ENCODE data around the gene NIPSNAP3A. TPM values are rescaled to one million over a fixed set of nuclear protein-coding genes. Genes with fewer than 3 reads are reported as not detected.

The NIPSNAP3A gene
- total and polyA plus RNA-seq, 2 of the 8 experiments (the other 6 are each of a cell fraction or from before 2014, with no cell fraction given): 9.3 to 9.4 TPM

DNA sequence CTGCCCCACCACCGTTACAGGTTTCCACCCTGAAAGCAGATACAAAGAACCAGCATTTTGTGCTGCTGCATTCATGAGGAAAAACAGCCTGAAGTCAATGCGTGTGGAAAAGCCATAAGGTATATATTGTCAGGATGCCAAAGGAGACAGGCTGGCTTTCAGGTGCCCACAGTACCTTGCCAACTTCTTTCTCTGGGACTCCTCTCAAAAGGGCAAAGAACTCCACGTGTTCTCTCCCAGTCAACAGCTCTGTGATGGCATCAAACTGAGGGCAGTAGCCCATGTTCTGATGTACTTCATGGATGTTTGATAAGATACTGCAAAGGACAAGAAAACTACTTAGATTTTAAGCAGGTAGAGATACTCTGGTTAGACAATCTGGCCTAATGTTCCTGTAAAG is 40.8 kb downstream of the NIPSNAP3A start:
- H2AK5ac ChIP-seq (ENCODE audit: low read depth, low read length): no peak overlapping the region
- no peak overlapping the region for H4K8ac ChIP-seq (ENCODE audit: extremely low read depth, insufficient read depth, low read length)
- H3K27ac ChIP-seq (ENCODE audit: low read depth, low read length): no peak overlapping the region
- peaks cover 5 to 37% (median 35%) of the 10 kb centered on the region in 4 experiments; a peak in 7 of 8 replicates for H3K36me3 ChIP-seq (ENCODE audit: control insufficient read depth in 2 of 4, insufficient read depth in 4 of 4, low read length in 3 of 4)
- no peaks in the 10 kb centered on the region for H3K23me2 ChIP-seq (ENCODE audit: low read depth, low read length)
- no peak overlapping the region for H3K9ac ChIP-seq (replicated peaks in 1 of 4; ENCODE audit: extremely low read depth in 1 of 4, low read depth in 3 of 4, low read length in 3 of 4)
- H2BK12ac ChIP-seq (ENCODE audit: low read depth, low read length): no peak overlapping the region
- no peak overlapping the region for H2BK5ac ChIP-seq (ENCODE audit: low read depth, low read length)
- no peaks in the 10 kb centered on the region for H3K79me2 ChIP-seq (ENCODE audit: control insufficient read depth in 1 of 2, insufficient read depth in 2 of 2, low read length in 2 of 2)
- H4K91ac ChIP-seq (replicated peaks; ENCODE audit: insufficient read length, low read length): no peak overlapping the region
- CTCF ChIA-PET (ENCODE audit: partially characterized antibody): interaction anchor here (0.6 kb wide), 1 partner anchor 1060 kb away, joined by 3 read pairs; no protein-coding TSS in a partner anchor
- H3K4me1 ChIP-seq (replicated peaks in 1 of 4; ENCODE audit: control insufficient read depth in 3 of 4, insufficient read depth in 4 of 4, low read length in 3 of 4): no peaks in the 10 kb centered on the region
- H3K56ac ChIP-seq (replicated peaks; ENCODE audit: insufficient read length, low read depth, low read length): no peak overlapping the region
- no peaks in the 10 kb centered on the region for H3K9me3 ChIP-seq (ENCODE audit: insufficient read depth in 2 of 2, low read depth in 1 of 2, low read length in 1 of 2)
- H2BK15ac ChIP-seq (ENCODE audit: low read length): no peak overlapping the region
- POLR2A ChIA-PET (ENCODE audit: partially characterized antibody): no interaction called here
- DNase-seq (ENCODE audit: low read depth in 1 of 2, low spot score in 2 of 2) (no peak), FAIRE-seq (no peak)
- no peak overlapping the region for H2BK120ac ChIP-seq (replicated peaks; ENCODE audit: low read depth, low read length)
- H3K18ac ChIP-seq (ENCODE audit: extremely low read depth, low read length): no peak overlapping the region
- no peak overlapping the region for H3K4me2 ChIP-seq (ENCODE audit: insufficient read depth in 1 of 2, low read depth in 2 of 2, low read length in 2 of 2)
- H3K4me3 ChIP-seq (ENCODE audit: extremely low read depth in 1 of 4, insufficient read depth in 2 of 4, low read depth in 3 of 4, low read length in 4 of 4): no peak overlapping the region
- no peak overlapping the region for H3K14ac ChIP-seq (ENCODE audit: insufficient read length)
- no peak overlapping the region for H3K4ac ChIP-seq (replicated peaks; ENCODE audit: insufficient read length, low read depth, low read length)
- WGBS, 2 experiments (ENCODE audit: extremely low coverage in 1 of 2, insufficient coverage in 1 of 2, insufficient read length in 1 of 2, insufficient replicate concordance in 2 of 2, low coverage in 1 of 2, low lambda C conversion rate in 2 of 2, missing lambda C conversion rate in 1 of 2): 85% methylated on average over 3 of the region's 3 CpGs; no CpG with 5 or more reads in 1 of the 2 experiments
- no peak overlapping the region for H2AFZ ChIP-seq (ENCODE audit: low read length)
- H2BK20ac ChIP-seq (ENCODE audit: low read length): no peak overlapping the region
- H3K79me1 ChIP-seq (ENCODE audit: low read depth, low read length): no peaks in the 10 kb centered on the region
- no peaks in the 10 kb centered on the region for H4K20me1 ChIP-seq (replicated peaks in 1 of 2; ENCODE audit: control insufficient read depth in 1 of 2, insufficient read depth in 2 of 2, low read length in 2 of 2)
- H3K27me3 ChIP-seq (replicated peaks in 1 of 4; ENCODE audit: control insufficient read depth in 3 of 4, extremely low read depth in 1 of 4, insufficient read depth in 3 of 4, low read length in 3 of 4): no peaks in the 10 kb centered on the region
- no peak overlapping the region for H4K5ac ChIP-seq (ENCODE audit: insufficient read length, low read depth, low read length)
- H3K23ac ChIP-seq (ENCODE audit: insufficient read length): no peak overlapping the region
- TF ChIP-seq EGR1 (IDR thresholded peaks at IDR 0.05; ENCODE audit: borderline replicate concordance, low read depth, low read length): no peak
- TF ChIP-seq GTF2F1 (IDR thresholded peaks at IDR 0.05; ENCODE audit: borderline replicate concordance, low read depth, low read length): no peak
- no peak for TF ChIP-seq JUND (IDR thresholded peaks at IDR 0.05; ENCODE audit: low read length)
- TF ChIP-seq SRF (IDR thresholded peaks at IDR 0.05; ENCODE audit: low read depth, low read length): no peak
- TF ChIP-seq BCL11A (IDR thresholded peaks at IDR 0.05; ENCODE audit: low read depth in 2 of 2, low read length in 2 of 2): no peak
- no peak for TF ChIP-seq RNF2 (IDR thresholded peaks at IDR 0.05; ENCODE audit: borderline replicate concordance, low read depth, low read length, missing control alignments, poor library complexity, severe bottlenecking)
- no peak for TF ChIP-seq GABPA (IDR thresholded peaks at IDR 0.05; ENCODE audit: borderline replicate concordance, insufficient read depth, low read length)
- no peak for TF ChIP-seq BACH1 (IDR thresholded peaks at IDR 0.05; ENCODE audit: low read length)
- TF ChIP-seq CEBPB (IDR thresholded peaks at IDR 0.05; ENCODE audit: low read depth, low read length): no peak
- TF ChIP-seq, protein P1, sequence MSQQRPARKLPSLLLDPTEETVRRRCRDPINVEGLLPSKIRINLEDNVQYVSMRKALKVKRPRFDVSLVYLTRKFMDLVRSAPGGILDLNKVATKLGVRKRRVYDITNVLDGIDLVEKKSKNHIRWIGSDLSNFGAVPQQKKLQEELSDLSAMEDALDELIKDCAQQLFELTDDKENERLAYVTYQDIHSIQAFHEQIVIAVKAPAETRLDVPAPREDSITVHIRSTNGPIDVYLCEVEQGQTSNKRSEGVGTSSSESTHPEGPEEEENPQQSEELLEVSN (IDR thresholded peaks at IDR 0.05): no peak
- no peak for TF ChIP-seq CHD2 (IDR thresholded peaks at IDR 0.05; ENCODE audit: low read length)
- TF ChIP-seq RXRA (IDR thresholded peaks at IDR 0.05; ENCODE audit: insufficient read depth, low read depth, low read length): no peak
- TF ChIP-seq TCF12 (IDR thresholded peaks at IDR 0.05; ENCODE audit: low read depth, low read length): no peak
- TF ChIP-seq, protein P2, sequence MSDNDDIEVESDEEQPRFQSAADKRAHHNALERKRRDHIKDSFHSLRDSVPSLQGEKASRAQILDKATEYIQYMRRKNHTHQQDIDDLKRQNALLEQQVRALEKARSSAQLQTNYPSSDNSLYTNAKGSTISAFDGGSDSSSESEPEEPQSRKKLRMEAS (IDR thresholded peaks at IDR 0.05): no peak
